HL-60 (cell line): ENCODE results near the gene CHST3.
"Not testable (repeated sequence)": the region's sequence is repeated elsewhere in the genome, so short reads cannot be mapped to it uniquely, and the experiment has no call there.

ENCODE experiments used
- CTCF ChIP-seq: IDR thresholded peaks from one replicate; pipeline ENCODE4 v1.5.1; 2011; ENCODE audit warnings: low read length, control low read depth, inconsistent platforms; ENCODE audit not compliant: insufficient read depth
- POLR2AphosphoS5 ChIP-seq: IDR thresholded peaks from 2 replicates; pipeline ENCODE4 v1.6.1; 2012; ENCODE audit warnings: low read depth
- REST ChIP-seq: IDR thresholded peaks from 2 replicates; pipeline ENCODE4 v1.6.1; 2012; ENCODE audit warnings: low read depth; ENCODE audit not compliant: insufficient replicate concordance

GRCh38 chr10:71967958-71968357, 3.8 kb downstream of the CHST3 start:
- TF ChIP-seq CTCF, POLR2AphosphoS5, REST: not testable (repeated sequence)
